SH-SY5Y (cell line): ENCODE measurements around the gene LRP1-AS.

ENCODE experiments used
- GATA2 ChIP-seq: IDR thresholded peaks from 2 replicates; pipeline ENCODE4 v1.6.1; 2011; ENCODE audit warnings: mild to moderate bottlenecking, low read depth, low read length
- GATA3 ChIP-seq: IDR thresholded peaks from 2 replicates; pipeline ENCODE4 v1.6.1; 2011; ENCODE audit warnings: low read depth, mild to moderate bottlenecking, low read length, moderate library complexity

- no peak for TF ChIP-seq GATA2
- TF ChIP-seq GATA3 = no peak
Measured at GRCh38 chr12:57165741-57166140, 18.3 kb upstream of the LRP1-AS start.
